GM12878 (cell line): Measurements from ENCODE around the gene NRG2. TPM values are rescaled to one million over a fixed set of nuclear protein-coding genes. Genes with fewer than 3 reads are reported as not detected.

ENCODE experiments used
- ATAC-seq: fragments of 200-7000 bp; cut with Tn5 transposase; 3 replicates; pipeline ENCODE4 v1.9.1; 2020; ENCODE audit warnings: mild to moderate bottlenecking, moderate library complexity
- BruUV-seq: library from RNA; stranded (reverse); fragments of 400-500 nt; replicated peaks from 2 replicates; lab custom pipeline; 2021; lab: Mats Ljungman, UMichigan
- CTCF ChIA-PET: fragments of 300-600 bp; sonication (Branson Sonifier 250); formaldehyde crosslinking; extraction: SDS; loops from one replicate; lab custom pipeline; 2021; ENCODE audit warnings: inconsistent platforms; lab: Yijun Ruan, JAX
- POLR2A ChIA-PET: fragments of 350-600 bp; formaldehyde crosslinking; extraction: SDS; loops from one replicate; lab custom pipeline; 2021; ENCODE audit warnings: inconsistent platforms; lab: Charles Lee
- RAD21 ChIA-PET: fragments of 300-600 bp; sonication (Branson Sonifier 250); formaldehyde crosslinking; loops from one replicate; lab custom pipeline; 2023; ENCODE audit warnings: antibody characterized with exemption; ENCODE audit not compliant: unreplicated experiment; lab: Charles Lee
- SMC1A ChIA-PET: fragments of 300-600 bp; sonication (Branson Sonifier 250); formaldehyde crosslinking; loops from one replicate; lab custom pipeline; 2023; ENCODE audit not compliant: unreplicated experiment, uncharacterized antibody; lab: Charles Lee
- DNase-seq: peaks from one replicate; pipeline ENCODE4 v3.0.0-alpha.2; 2011; ENCODE audit warnings: low read depth, low spot score
- FAIRE-seq: peaks from 3 replicates; lab custom pipeline; 2011; peaks lifted over from hg19 to GRCh38; lab: Jason Lieb, UNC
- H2AFZ ChIP-seq: 2 replicates; pipeline ENCODE4 v1.6.0; 2011; ENCODE audit warnings: low read depth, low read length, control low read depth; ENCODE audit not compliant: control insufficient read depth
- H3K27ac ChIP-seq: 2 replicates; pipeline ENCODE4 v1.5.1; 2011; ENCODE audit warnings: control low read depth; ENCODE audit not compliant: control insufficient read depth, insufficient read depth
- H3K27me3 ChIP-seq, 2 experiments: replicated peaks in 1 of 2; 2 replicates each; pipeline versions ENCODE4 v1.6.0 to v1.6.1; 2011; ENCODE audit warnings: low read length in 1 of 2; ENCODE audit not compliant: control insufficient read depth in 2 of 2, insufficient read depth in 2 of 2
- H3K36me3 ChIP-seq, 2 experiments: 2 replicates each; pipeline ENCODE4 v1.5.1; 2011; ENCODE audit warnings: low read length in 1 of 2; ENCODE audit not compliant: control insufficient read depth in 2 of 2, insufficient read depth in 2 of 2
- H3K4me1 ChIP-seq: 2 replicates; pipeline ENCODE4 v1.6.1; 2011; ENCODE audit warnings: mild to moderate bottlenecking, low read length, moderate library complexity, mixed read lengths; ENCODE audit not compliant: control insufficient read depth, insufficient read depth
- H3K4me2 ChIP-seq: 2 replicates; pipeline ENCODE4 v1.6.0; 2011; ENCODE audit warnings: control low read depth; ENCODE audit not compliant: control insufficient read depth, insufficient read depth
- H3K4me3 ChIP-seq: fragments of 200-600 bp; sonication (generic); 2 replicates; pipeline ENCODE4 v1.5.1; 2016
- H3K79me2 ChIP-seq: 2 replicates; pipeline ENCODE4 v1.6.0; 2011; ENCODE audit warnings: low read length; ENCODE audit not compliant: control insufficient read depth, insufficient read depth
- H3K9ac ChIP-seq: 2 replicates; pipeline ENCODE4 v1.8.0; 2011; ENCODE audit warnings: low read length, control low read depth, mixed read lengths; ENCODE audit not compliant: control insufficient read depth, insufficient read depth
- H3K9me3 ChIP-seq: replicated peaks from 3 replicates; pipeline ENCODE4 v1.5.1; 2011; ENCODE audit warnings: mild to moderate bottlenecking, low read length; ENCODE audit not compliant: control insufficient read depth, insufficient read depth
- H4K20me1 ChIP-seq: 2 replicates; pipeline ENCODE4 v1.6.0; 2011; ENCODE audit not compliant: control insufficient read depth, insufficient read depth
- EP300 ChIP-seq, 2 experiments: fragments of 150-350 bp in 1 of 2; IDR thresholded peaks; 2 replicates each; pipeline ENCODE4 v1.6.1; 2011 to 2012; ENCODE audit warnings: low read depth in 2 of 2, low read length in 2 of 2, borderline replicate concordance in 1 of 2, improper control_type of control experiment in 1 of 2, inconsistent platforms in 1 of 2; ENCODE audit not compliant: control insufficient read depth in 1 of 2
- EZH2 ChIP-seq: IDR thresholded peaks from 2 replicates; pipeline ENCODE4 v1.6.1; 2012; ENCODE audit warnings: low read depth, mild to moderate bottlenecking, control low read depth, inconsistent platforms, low read length, borderline replicate concordance; ENCODE audit not compliant: control insufficient read depth
- IKZF1 ChIP-seq: fragments of 450-650 bp; conservative IDR thresholded peaks from 2 replicates; pipeline ENCODE4 v1.6.1; 2017; ENCODE audit warnings: antibody characterized with exemption, mild to moderate bottlenecking
- NR2C1 ChIP-seq: fragments of 450-650 bp; IDR thresholded peaks from 2 replicates; pipeline ENCODE4 v1.6.1; 2017; ENCODE audit warnings: antibody characterized with exemption, mild to moderate bottlenecking, moderate library complexity
- RAD51 ChIP-seq: fragments of 450-650 bp; IDR thresholded peaks from 2 replicates; pipeline ENCODE4 v1.6.1; 2016; ENCODE audit warnings: moderate library complexity, mild to moderate bottlenecking, inconsistent platforms
- SPI1 ChIP-seq: IDR thresholded peaks from 2 replicates; pipeline ENCODE4 v1.6.1; 2011; ENCODE audit warnings: low read depth, mild to moderate bottlenecking, low read length, moderate library complexity, borderline replicate concordance; ENCODE audit not compliant: insufficient read depth
- SREBF2 ChIP-seq: IDR thresholded peaks from 2 replicates; pipeline ENCODE4 v1.6.1; 2012; ENCODE audit warnings: mild to moderate bottlenecking, low read length
- STAT1 ChIP-seq: fragments of 450-650 bp; conservative IDR thresholded peaks from 2 replicates; pipeline ENCODE4 v1.6.1; 2014; ENCODE audit warnings: antibody characterized with exemption, mild to moderate bottlenecking
- ZNF207 ChIP-seq: fragments of 450-650 bp; IDR thresholded peaks from 2 replicates; pipeline ENCODE4 v1.6.1; 2014; ENCODE audit warnings: antibody characterized with exemption, mild to moderate bottlenecking, borderline replicate concordance
- WGBS: methylation state at CpG from one replicate; pipeline ENCODE4 v1.1.6; 2016; ENCODE audit warnings: low lambda C conversion rate; ENCODE audit not compliant: insufficient replicate concordance, insufficient coverage; ENCODE audit errors: missing lambda C conversion rate; 5-methylcytosine and 5-hydroxymethylcytosine counted together
- in situ Hi-C: fragments of 300-500 bp; cut with MboI; formaldehyde crosslinking; loops from 9 replicates; pipeline ENCODE4 v1.14.3; 2018; ENCODE audit warnings: mixed read lengths
- intact Hi-C: fragments of 100-400 bp; cut with micrococcal nuclease; formaldehyde crosslinking; loops from one replicate; pipeline ENCODE4 v1.14.2; 2022; ENCODE audit not compliant: unreplicated experiment
- polyA plus RNA-seq, 11 experiments: library from polyadenylated mRNA; depleted of rRNA in 4 of 11; unstranded in 6 of 11; stranded (reverse) in 5 of 11; fragments of >200 nt; fragmentation: Nextera tagmentation in 4 of 11; fragmentation: Illumina TruSeq in 1 of 11; extraction: Ambion mirVana in 4 of 11; extraction: Trizol in 1 of 11; gene quantifications; 1 replicate in 1 of 11; 2 replicates in 10 of 11; pipeline versions ENCODE4 v1.2.1 to v1.2.3, GENCODE V29; 2011 to 2016; ENCODE audit warnings: inconsistent platforms in 2 of 11, missing spikeins in 2 of 11, low read depth in 1 of 11
- total RNA-seq, 4 experiments: library from RNA; depleted of rRNA in 3 of 4; stranded (reverse); fragments of >200 nt in 3 of 4; fragmentation: Illumina TruSeq in 1 of 4; extraction: Trizol in 1 of 4; gene quantifications; 2 replicates each; pipeline versions ENCODE4 v1.2.1 to v1.2.3, GENCODE V29; 2013 to 2021
- TF ChIP-seq, protein P1 (sequence below): fragments of 150-350 bp; IDR thresholded peaks from 2 replicates; pipeline ENCODE4 v1.6.1; 2016; ENCODE audit warnings: low read depth, low read length
- TF ChIP-seq, protein P2 (sequence below): fragments of 450-650 bp; IDR thresholded peaks from 2 replicates; pipeline ENCODE4 v1.6.1; 2016; ENCODE audit warnings: mild to moderate bottlenecking
- TF ChIP-seq, protein P3 (sequence below): fragments of 150-350 bp; IDR thresholded peaks from 2 replicates; pipeline ENCODE4 v1.6.1; 2014; ENCODE audit warnings: mild to moderate bottlenecking, low read depth, low read length
- TF ChIP-seq, protein P4 (sequence below): fragments of 450-650 bp; IDR thresholded peaks from 2 replicates; pipeline ENCODE4 v1.6.1; 2016; ENCODE audit warnings: mild to moderate bottlenecking

The NRG2 gene
- total and polyA plus RNA-seq, 10 of the 15 experiments (the other 5 are each of a cell fraction or from before 2014, with no cell fraction given): 0.10 to 21.7 (median 9.6) TPM

DNA sequence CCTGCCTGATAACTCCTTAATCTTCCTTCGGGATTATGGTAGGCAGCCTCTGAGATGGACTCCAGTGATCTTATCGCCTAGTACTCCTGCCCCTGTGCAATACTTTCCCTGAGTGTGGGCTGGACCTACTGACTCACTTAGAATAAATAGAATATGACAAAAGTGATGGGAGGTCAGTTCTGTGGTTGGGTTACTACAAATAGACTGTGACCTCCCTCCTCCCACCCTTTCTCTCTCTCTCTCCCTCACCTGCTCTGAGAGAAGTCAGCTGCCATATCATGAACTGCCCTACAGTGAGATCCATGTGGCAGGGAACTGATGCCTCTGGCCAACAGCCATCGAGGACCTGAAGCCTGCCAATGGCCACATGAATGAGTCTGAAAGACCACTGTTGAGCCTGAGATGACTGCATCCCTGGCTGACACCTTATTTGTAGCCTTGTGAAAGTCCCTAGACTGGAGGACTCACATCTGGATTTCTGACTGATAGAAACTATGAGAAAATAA lies 31.7 kb downstream of the NRG2 start (continued):
- TF ChIP-seq STAT1: no peak
- peak; percentile 73; the same call in 1 of the 2 replicates for TF ChIP-seq NR2C1
- peak; percentile 80 for TF ChIP-seq IKZF1

DNA sequence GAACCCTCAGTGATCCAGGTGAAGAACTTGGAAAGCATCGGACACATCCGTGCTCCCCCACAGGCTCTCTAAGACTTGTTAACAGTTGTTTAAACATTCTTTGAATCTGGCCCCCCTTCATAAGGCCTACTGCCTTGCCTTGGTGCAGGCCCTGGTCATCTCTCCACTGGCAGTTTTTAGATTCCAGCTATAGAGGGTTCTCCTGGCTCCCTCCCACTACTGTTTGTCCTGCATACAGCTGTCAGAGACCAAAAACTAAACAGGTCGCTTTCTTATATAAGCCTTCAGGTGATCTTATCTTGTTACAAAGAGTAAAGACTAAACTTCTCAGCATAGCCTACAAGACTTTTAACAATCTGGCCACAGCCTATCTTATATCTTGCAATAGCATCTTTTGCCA lies 32.3 kb downstream of the NRG2 start:
- H2AFZ ChIP-seq: no peak overlapping the region
- no peak overlapping the region for H3K9ac ChIP-seq
- in situ Hi-C loops: no loop called here
- H4K20me1 ChIP-seq: no peaks in the 10 kb centered on the region
- H3K9me3 ChIP-seq: peaks cover 2% of the 10 kb centered on the region; the same call in 2 of the 3 replicates
- no peak for FAIRE-seq
- BruUV-seq: no TSS peak
- ATAC-seq: peak; percentile 12; the same call in 1 of the 3 replicates
- ChIA-PET POLR2A (interaction anchor here (1.0 kb wide), 1 partner anchor 16 kb away, joined by 4 read pairs; no protein-coding TSS in a partner anchor), SMC1A (interaction anchor here (27.7 kb wide), 1 partner anchor 31 kb away, joined by 394 read pairs; the partner anchor contains the start of gene NRG2), CTCF (interaction anchor here (6.1 kb wide), 1 partner anchor 41 kb away, joined by 45 read pairs; no protein-coding TSS in a partner anchor), RAD21 (interaction anchor here (1.6 to 1.8 kb wide), 2 partner anchors 19 to 31 kb away, joined by 6 to 7 read pairs; no protein-coding TSS in a partner anchor)
- H3K4me1 ChIP-seq: peaks cover 22% of the 10 kb centered on the region
- no peaks in the 10 kb centered on the region for H3K27me3 ChIP-seq
- DNase-seq: no peak
- WGBS: 97% methylated on average over 3 of the region's 3 CpGs
- intact Hi-C loops: loop anchor here (2.0 kb wide), 1 partner anchor 22 kb away; no protein-coding TSS in a partner anchor
- H3K27ac ChIP-seq: peak overlapping the region; percentile 63; the same call in 1 of the 2 replicates
- H3K36me3 ChIP-seq: no peaks in the 10 kb centered on the region; a peak in 1 of 4 replicates
- H3K79me2 ChIP-seq: peaks cover 34% of the 10 kb centered on the region
- no peak overlapping the region for H3K4me3 ChIP-seq
- H3K4me2 ChIP-seq: no peak overlapping the region; the same call in 1 of the 2 replicates
- TF ChIP-seq, protein P1, sequence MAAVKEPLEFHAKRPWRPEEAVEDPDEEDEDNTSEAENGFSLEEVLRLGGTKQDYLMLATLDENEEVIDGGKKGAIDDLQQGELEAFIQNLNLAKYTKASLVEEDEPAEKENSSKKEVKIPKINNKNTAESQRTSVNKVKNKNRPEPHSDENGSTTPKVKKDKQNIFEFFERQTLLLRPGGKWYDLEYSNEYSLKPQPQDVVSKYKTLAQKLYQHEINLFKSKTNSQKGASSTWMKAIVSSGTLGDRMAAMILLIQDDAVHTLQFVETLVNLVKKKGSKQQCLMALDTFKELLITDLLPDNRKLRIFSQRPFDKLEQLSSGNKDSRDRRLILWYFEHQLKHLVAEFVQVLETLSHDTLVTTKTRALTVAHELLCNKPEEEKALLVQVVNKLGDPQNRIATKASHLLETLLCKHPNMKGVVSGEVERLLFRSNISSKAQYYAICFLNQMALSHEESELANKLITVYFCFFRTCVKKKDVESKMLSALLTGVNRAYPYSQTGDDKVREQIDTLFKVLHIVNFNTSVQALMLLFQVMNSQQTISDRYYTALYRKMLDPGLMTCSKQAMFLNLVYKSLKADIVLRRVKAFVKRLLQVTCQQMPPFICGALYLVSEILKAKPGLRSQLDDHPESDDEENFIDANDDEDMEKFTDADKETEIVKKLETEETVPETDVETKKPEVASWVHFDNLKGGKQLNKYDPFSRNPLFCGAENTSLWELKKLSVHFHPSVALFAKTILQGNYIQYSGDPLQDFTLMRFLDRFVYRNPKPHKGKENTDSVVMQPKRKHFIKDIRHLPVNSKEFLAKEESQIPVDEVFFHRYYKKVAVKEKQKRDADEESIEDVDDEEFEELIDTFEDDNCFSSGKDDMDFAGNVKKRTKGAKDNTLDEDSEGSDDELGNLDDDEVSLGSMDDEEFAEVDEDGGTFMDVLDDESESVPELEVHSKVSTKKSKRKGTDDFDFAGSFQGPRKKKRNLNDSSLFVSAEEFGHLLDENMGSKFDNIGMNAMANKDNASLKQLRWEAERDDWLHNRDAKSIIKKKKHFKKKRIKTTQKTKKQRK: no peak
- TF ChIP-seq, protein P2, sequence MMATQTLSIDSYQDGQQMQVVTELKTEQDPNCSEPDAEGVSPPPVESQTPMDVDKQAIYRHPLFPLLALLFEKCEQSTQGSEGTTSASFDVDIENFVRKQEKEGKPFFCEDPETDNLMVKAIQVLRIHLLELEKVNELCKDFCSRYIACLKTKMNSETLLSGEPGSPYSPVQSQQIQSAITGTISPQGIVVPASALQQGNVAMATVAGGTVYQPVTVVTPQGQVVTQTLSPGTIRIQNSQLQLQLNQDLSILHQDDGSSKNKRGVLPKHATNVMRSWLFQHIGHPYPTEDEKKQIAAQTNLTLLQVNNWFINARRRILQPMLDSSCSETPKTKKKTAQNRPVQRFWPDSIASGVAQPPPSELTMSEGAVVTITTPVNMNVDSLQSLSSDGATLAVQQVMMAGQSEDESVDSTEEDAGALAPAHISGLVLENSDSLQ: no peak
- TF ChIP-seq EP300 (IDR thresholded peaks at IDR 0.05; ENCODE audit: borderline replicate concordance in 1 of 2, control insufficient read depth in 1 of 2, low read depth in 2 of 2, low read length in 2 of 2) (no peak), EZH2 (no peak), ZNF207 (no peak), SPI1 (no peak), STAT1 (no peak), RAD51 (no peak), SREBF2 (no peak)
- TF ChIP-seq, protein P3, sequence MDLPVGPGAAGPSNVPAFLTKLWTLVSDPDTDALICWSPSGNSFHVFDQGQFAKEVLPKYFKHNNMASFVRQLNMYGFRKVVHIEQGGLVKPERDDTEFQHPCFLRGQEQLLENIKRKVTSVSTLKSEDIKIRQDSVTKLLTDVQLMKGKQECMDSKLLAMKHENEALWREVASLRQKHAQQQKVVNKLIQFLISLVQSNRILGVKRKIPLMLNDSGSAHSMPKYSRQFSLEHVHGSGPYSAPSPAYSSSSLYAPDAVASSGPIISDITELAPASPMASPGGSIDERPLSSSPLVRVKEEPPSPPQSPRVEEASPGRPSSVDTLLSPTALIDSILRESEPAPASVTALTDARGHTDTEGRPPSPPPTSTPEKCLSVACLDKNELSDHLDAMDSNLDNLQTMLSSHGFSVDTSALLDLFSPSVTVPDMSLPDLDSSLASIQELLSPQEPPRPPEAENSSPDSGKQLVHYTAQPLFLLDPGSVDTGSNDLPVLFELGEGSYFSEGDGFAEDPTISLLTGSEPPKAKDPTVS: no peak
- TF ChIP-seq, protein P4, sequence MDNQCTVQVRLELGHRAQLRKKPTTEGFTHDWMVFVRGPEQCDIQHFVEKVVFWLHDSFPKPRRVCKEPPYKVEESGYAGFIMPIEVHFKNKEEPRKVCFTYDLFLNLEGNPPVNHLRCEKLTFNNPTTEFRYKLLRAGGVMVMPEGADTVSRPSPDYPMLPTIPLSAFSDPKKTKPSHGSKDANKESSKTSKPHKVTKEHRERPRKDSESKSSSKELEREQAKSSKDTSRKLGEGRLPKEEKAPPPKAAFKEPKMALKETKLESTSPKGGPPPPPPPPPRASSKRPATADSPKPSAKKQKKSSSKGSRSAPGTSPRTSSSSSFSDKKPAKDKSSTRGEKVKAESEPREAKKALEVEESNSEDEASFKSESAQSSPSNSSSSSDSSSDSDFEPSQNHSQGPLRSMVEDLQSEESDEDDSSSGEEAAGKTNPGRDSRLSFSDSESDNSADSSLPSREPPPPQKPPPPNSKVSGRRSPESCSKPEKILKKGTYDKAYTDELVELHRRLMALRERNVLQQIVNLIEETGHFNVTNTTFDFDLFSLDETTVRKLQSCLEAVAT: no peak
